IPS-20b (cell line): ENCODE results near the gene BIK.

Experiments
- H3K27ac ChIP-seq: one replicate; pipeline ENCODE4 v1.5.1; 2013; ENCODE audit warnings: low read length
- H3K27me3 ChIP-seq: 2 replicates; pipeline ENCODE4 v1.6.1; 2013; ENCODE audit warnings: mild to moderate bottlenecking, low read length, inconsistent platforms; ENCODE audit not compliant: insufficient read depth
- H3K36me3 ChIP-seq: 2 replicates; pipeline ENCODE4 v1.6.1; 2013; ENCODE audit warnings: low read depth, mild to moderate bottlenecking, inconsistent platforms, low read length, moderate library complexity; ENCODE audit not compliant: insufficient read depth
- H3K4me1 ChIP-seq: 2 replicates; pipeline ENCODE4 v1.6.1; 2013; ENCODE audit warnings: mild to moderate bottlenecking, control low read depth, inconsistent platforms, low read length, moderate library complexity; ENCODE audit not compliant: insufficient read depth
- H3K4me3 ChIP-seq: 2 replicates; pipeline ENCODE4 v1.5.1; 2013; ENCODE audit warnings: mild to moderate bottlenecking, low read length, inconsistent platforms
- H3K9ac ChIP-seq: 2 replicates; pipeline ENCODE4 v1.6.1; 2013; ENCODE audit warnings: low read depth, mild to moderate bottlenecking, inconsistent platforms, low read length, moderate library complexity
- H3K9me3 ChIP-seq: 2 replicates; pipeline ENCODE4 v1.6.1; 2013; ENCODE audit warnings: mild to moderate bottlenecking, low read depth, low read length, inconsistent platforms; ENCODE audit not compliant: insufficient read depth

Gene BIK

GRCh38 chr22:43109511-43109910, 1.0 kb upstream of the BIK start:
- no peaks in the 10 kb centered on the region for H3K9me3 ChIP-seq
- H3K27me3 ChIP-seq: peaks cover 59% of the 10 kb centered on the region
- H3K36me3 ChIP-seq: no peaks in the 10 kb centered on the region
- peaks cover 6% of the 10 kb centered on the region; the same call in 1 of the 2 replicates for H3K4me1 ChIP-seq
- no peak overlapping the region for H3K9ac ChIP-seq
- H3K27ac ChIP-seq: no peak overlapping the region
- no peak overlapping the region; the same call in 1 of the 2 replicates for H3K4me3 ChIP-seq

GRCh38 chr22:43109921-43110443, 568 bp upstream of the BIK start:
- Histone ChIP-seq H3K9ac (peak overlapping the region; percentile 37; the same call in 1 of the 2 replicates), H3K27ac (no peak overlapping the region), H3K9me3 (no peaks in the 10 kb centered on the region), H3K4me1 (peaks cover 6% of the 10 kb centered on the region; the same call in 1 of the 2 replicates), H3K4me3 (peak overlapping the region; percentile 78), H3K36me3 (no peaks in the 10 kb centered on the region), H3K27me3 (peaks cover 64% of the 10 kb centered on the region)

GRCh38 chr22:43110927-43111623, 525 bp downstream of the BIK start:
- Histone ChIP-seq H3K9ac (peak overlapping the region; percentile 53), H3K9me3 (no peaks in the 10 kb centered on the region), H3K4me3 (peak overlapping the region; percentile 61), H3K4me1 (peaks cover 6% of the 10 kb centered on the region; the same call in 1 of the 2 replicates), H3K27me3 (peaks cover 66% of the 10 kb centered on the region), H3K36me3 (no peaks in the 10 kb centered on the region), H3K27ac (no peak overlapping the region)

- H3K27me3 ChIP-seq: peaks cover 63% of the 10 kb centered on the region
- no peaks in the 10 kb centered on the region for H3K9me3 ChIP-seq
- H3K4me1 ChIP-seq: peaks cover 6% of the 10 kb centered on the region; the same call in 1 of the 2 replicates
- H3K27ac ChIP-seq: no peak overlapping the region
- no peak overlapping the region for H3K4me3 ChIP-seq
- no peaks in the 10 kb centered on the region for H3K36me3 ChIP-seq
- no peak overlapping the region for H3K9ac ChIP-seq
Observed at GRCh38 chr22:43113526-43114251, 3.1 kb downstream of the BIK start.

- Histone ChIP-seq H3K4me3 (no peak overlapping the region), H3K4me1 (peaks cover 6% of the 10 kb centered on the region; the same call in 1 of the 2 replicates), H3K36me3 (no peaks in the 10 kb centered on the region), H3K27ac (no peak overlapping the region), H3K9ac (no peak overlapping the region), H3K9me3 (no peaks in the 10 kb centered on the region), H3K27me3 (peaks cover 50% of the 10 kb centered on the region)
Observed at GRCh38 chr22:43114958-43115357, 4.4 kb downstream of the BIK start.

GRCh38 chr22:43116932-43117331, 6.4 kb downstream of the BIK start:
- Histone ChIP-seq H3K27ac (no peak overlapping the region), H3K9ac (no peak overlapping the region), H3K36me3 (no peaks in the 10 kb centered on the region), H3K4me3 (no peak overlapping the region), H3K9me3 (no peaks in the 10 kb centered on the region), H3K27me3 (peaks cover 31% of the 10 kb centered on the region), H3K4me1 (peaks cover under 1% of the 10 kb centered on the region; the same call in 1 of the 2 replicates)

GRCh38 chr22:43118024-43118849, 7.7 kb downstream of the BIK start:
- no peaks in the 10 kb centered on the region for H3K36me3 ChIP-seq
- no peak overlapping the region for H3K27ac ChIP-seq
- H3K4me3 ChIP-seq: no peak overlapping the region
- no peak overlapping the region; the same call in 1 of the 2 replicates for H3K9ac ChIP-seq
- H3K27me3 ChIP-seq: peaks cover 18% of the 10 kb centered on the region
- no peaks in the 10 kb centered on the region for H3K9me3 ChIP-seq
- H3K4me1 ChIP-seq: no peaks in the 10 kb centered on the region

GRCh38 chr22:43118953-43119458, 8.5 kb downstream of the BIK start:
- no peaks in the 10 kb centered on the region for H3K9me3 ChIP-seq
- no peak overlapping the region for H3K4me3 ChIP-seq
- no peaks in the 10 kb centered on the region for H3K36me3 ChIP-seq
- no peaks in the 10 kb centered on the region for H3K4me1 ChIP-seq
- no peak overlapping the region for H3K9ac ChIP-seq
- H3K27me3 ChIP-seq: peaks cover 11% of the 10 kb centered on the region
- H3K27ac ChIP-seq: no peak overlapping the region

GRCh38 chr22:43126501-43127165, 16.1 kb downstream of the BIK start:
- no peaks in the 10 kb centered on the region for H3K9me3 ChIP-seq
- H3K27ac ChIP-seq: no peak overlapping the region
- peaks cover 4% of the 10 kb centered on the region; the same call in 1 of the 2 replicates for H3K36me3 ChIP-seq
- no peak overlapping the region for H3K9ac ChIP-seq
- H3K27me3 ChIP-seq: no peaks in the 10 kb centered on the region
- peaks cover 8% of the 10 kb centered on the region for H3K4me1 ChIP-seq
- no peak overlapping the region for H3K4me3 ChIP-seq

GRCh38 chr22:43127166-43127908, 16.8 kb downstream of the BIK start:
- peaks cover 8% of the 10 kb centered on the region for H3K4me1 ChIP-seq
- no peaks in the 10 kb centered on the region for H3K9me3 ChIP-seq
- no peaks in the 10 kb centered on the region for H3K27me3 ChIP-seq
- H3K36me3 ChIP-seq: peaks cover 8% of the 10 kb centered on the region; the same call in 1 of the 2 replicates
- no peak overlapping the region for H3K4me3 ChIP-seq
- no peak overlapping the region for H3K9ac ChIP-seq
- H3K27ac ChIP-seq: no peak overlapping the region
